ENCODE measurements around the gene OR2S2.

OR2S2 gene

DNA sequence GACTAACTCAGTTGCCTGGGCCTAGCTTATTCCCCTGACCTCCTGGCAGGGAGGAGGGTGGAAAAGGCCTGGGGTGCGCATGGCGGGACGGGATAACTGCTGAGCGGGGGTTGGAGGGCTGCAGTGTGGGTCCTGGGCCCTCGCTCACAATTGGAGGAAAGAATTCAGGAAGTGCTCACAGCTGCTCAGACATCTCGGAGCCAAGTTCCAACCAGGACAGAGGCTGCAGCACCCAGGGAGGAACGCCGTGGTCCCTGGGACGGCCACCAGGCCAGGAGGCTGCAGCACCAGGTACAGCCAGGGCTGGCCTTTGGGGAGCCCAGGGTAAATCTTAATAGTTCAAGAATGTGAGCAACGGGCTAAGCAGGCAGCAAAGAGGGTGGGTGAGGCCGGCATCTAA lies 48.7 kb downstream of the OR2S2 start, which contains the start of gene SPAAR:
TSS of gene SPAAR (plus strand) at position 217 of the 400 bp plus-strand sequence. CDS start 974 bp downstream, outside the sequence.
- DNase-seq (ENCODE audit: low read depth): no peak

GRCh38 chr9:35908504-35909125 lies 49.3 kb downstream of the OR2S2 start:
- DNase-seq (ENCODE audit: low read depth): no peak

GRCh38 chr9:35907711-35908503 lies 50.0 kb downstream of the OR2S2 start:
- DNase-seq (ENCODE audit: low read depth): no peak
